DOHH2 (cell line): ENCODE results near the gene MEIS2.

Experiments
- H3F3A ChIP-seq: fragments of 200-600 bp; sonication (generic), shearing (Covaris generic); 2 replicates; pipeline ENCODE4 v1.6.0; 2016; ENCODE audit warnings: antibody characterized with exemption, mild to moderate bottlenecking; ENCODE audit not compliant: control insufficient read depth, insufficient read depth
- H3K27ac ChIP-seq: fragments of 200-600 bp; sonication (generic); 2 replicates; pipeline ENCODE4 v1.5.1; 2014; ENCODE audit warnings: low read depth, mild to moderate bottlenecking, low read length, moderate library complexity
- H3K27me3 ChIP-seq: fragments of 200-600 bp; sonication (generic); 2 replicates; pipeline ENCODE4 v1.6.1; 2014; ENCODE audit warnings: mild to moderate bottlenecking, low read length, mixed read lengths; ENCODE audit not compliant: control insufficient read depth
- H3K36me3 ChIP-seq: fragments of 200-600 bp; sonication (generic); 2 replicates; pipeline ENCODE4 v1.6.1; 2014; ENCODE audit warnings: mild to moderate bottlenecking, low read length, moderate library complexity, mixed read lengths; ENCODE audit not compliant: control insufficient read depth
- H3K4me1 ChIP-seq: fragments of 200-600 bp; sonication (generic); 2 replicates; pipeline ENCODE4 v1.6.1; 2014; ENCODE audit warnings: mild to moderate bottlenecking, low read length, mixed read lengths; ENCODE audit not compliant: control insufficient read depth
- H3K4me2 ChIP-seq: fragments of 200-600 bp; sonication (generic); 2 replicates; pipeline ENCODE4 v1.6.0; 2014; ENCODE audit warnings: mild to moderate bottlenecking, low read length, moderate library complexity
- H3K4me3 ChIP-seq: fragments of 200-600 bp; sonication (generic); 2 replicates; pipeline ENCODE4 v1.5.1; 2014; ENCODE audit warnings: mild to moderate bottlenecking, low read length, mixed read lengths
- H3K79me2 ChIP-seq: fragments of 200-600 bp; sonication (generic); 2 replicates; pipeline ENCODE4 v1.6.1; 2014; ENCODE audit warnings: mild to moderate bottlenecking, low read length, mixed read lengths; ENCODE audit not compliant: control insufficient read depth
- H3K9me2 ChIP-seq: fragments of 200-600 bp; sonication (generic); replicated peaks from 2 replicates; pipeline ENCODE4 v1.6.1; 2014; ENCODE audit warnings: mild to moderate bottlenecking, low read length, mixed read lengths; ENCODE audit not compliant: control insufficient read depth
- H3K9me3 ChIP-seq: fragments of 200-600 bp; sonication (generic); 2 replicates; pipeline ENCODE4 v1.6.1; 2014; ENCODE audit warnings: antibody characterized with exemption, low read length, mixed read lengths; ENCODE audit not compliant: control insufficient read depth, insufficient read depth
- H4K20me1 ChIP-seq: fragments of 200-600 bp; sonication (generic); 2 replicates; pipeline ENCODE4 v1.6.0; 2014; ENCODE audit warnings: low read depth, mild to moderate bottlenecking, antibody characterized with exemption, low read length, moderate library complexity; ENCODE audit not compliant: control insufficient read depth, insufficient read depth
- CTCF ChIP-seq: fragments of 200-600 bp; sonication (generic); IDR thresholded peaks from one replicate; pipeline ENCODE4 v1.5.1; 2014; ENCODE audit warnings: antibody characterized with exemption, mild to moderate bottlenecking, low read depth, low read length; ENCODE audit not compliant: poor library complexity, severe bottlenecking
- EZH2phosphoT487 ChIP-seq: fragments of 200-600 bp; sonication (generic); IDR thresholded peaks from 2 replicates; pipeline ENCODE4 v1.6.1; 2017; ENCODE audit warnings: borderline replicate concordance, mild to moderate bottlenecking, antibody characterized with exemption, low read length, moderate library complexity, mixed read lengths

The MEIS2 gene

GRCh38 chr15:37034392-37034791 lies 66.0 kb downstream of the MEIS2 start:
- no peaks in the 10 kb centered on the region for H3K9me3 ChIP-seq
- H3K9me2 ChIP-seq = no peaks in the 10 kb centered on the region
- no peak overlapping the region for H3K4me3 ChIP-seq
- H3K36me3 ChIP-seq = peaks cover 61% of the 10 kb centered on the region
- TF ChIP-seq CTCF (no peak), EZH2phosphoT487 (no peak)
- H3K27ac ChIP-seq = 0 out of 2 replicates have a peak overlapping the region, but pooled peaks have one; percentile 25
- no peaks in the 10 kb centered on the region for H4K20me1 ChIP-seq
- H3K79me2 ChIP-seq = no peaks in the 10 kb centered on the region
- peak overlapping the region; percentile 33; the same call in 1 of the 2 replicates for H3K4me2 ChIP-seq
- no peaks in the 10 kb centered on the region for H3F3A ChIP-seq
- H3K4me1 ChIP-seq = peaks cover 22% of the 10 kb centered on the region
- H3K27me3 ChIP-seq = no peaks in the 10 kb centered on the region

- no peak overlapping the region for H3K4me3 ChIP-seq
- no peak overlapping the region for H3K4me2 ChIP-seq
- no peaks in the 10 kb centered on the region for H3K9me2 ChIP-seq
- H3F3A ChIP-seq = no peaks in the 10 kb centered on the region
- H3K4me1 ChIP-seq = peaks cover 22% of the 10 kb centered on the region
- H3K27ac ChIP-seq = no peak overlapping the region
- H3K36me3 ChIP-seq = peaks cover 69% of the 10 kb centered on the region
- H3K9me3 ChIP-seq = no peaks in the 10 kb centered on the region
- no peaks in the 10 kb centered on the region for H4K20me1 ChIP-seq
- no peaks in the 10 kb centered on the region for H3K79me2 ChIP-seq
- H3K27me3 ChIP-seq = no peaks in the 10 kb centered on the region
- TF ChIP-seq EZH2phosphoT487 (no peak), CTCF (no peak)
Observed at GRCh38 chr15:37032091-37032775, 68.1 kb downstream of the MEIS2 start.

DNA sequence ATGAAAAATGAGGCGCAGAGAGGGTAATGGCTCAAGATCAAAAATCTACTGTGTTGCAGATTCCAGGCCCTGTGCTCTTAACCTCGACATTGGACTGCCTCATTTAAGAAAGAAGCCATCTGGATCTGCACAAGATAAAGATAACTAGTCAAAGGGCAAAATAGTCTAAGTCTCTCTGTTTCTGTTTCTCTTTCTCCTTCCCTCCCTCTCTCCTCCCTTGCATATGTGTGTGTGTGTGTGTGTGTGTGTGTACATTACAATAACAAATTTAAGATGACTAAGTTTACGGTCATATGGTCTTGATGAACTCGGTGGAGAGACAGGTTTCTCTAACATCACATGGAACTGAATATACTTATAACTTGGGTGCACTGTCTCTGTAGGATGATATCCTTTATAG lies 69.2 kb downstream of the MEIS2 start:
- H3K4me3 ChIP-seq = no peak overlapping the region
- H3F3A ChIP-seq = no peaks in the 10 kb centered on the region
- TF ChIP-seq CTCF = no peak
- TF ChIP-seq EZH2phosphoT487 = no peak
- H3K36me3 ChIP-seq = peaks cover 64% of the 10 kb centered on the region
- no peaks in the 10 kb centered on the region for H3K79me2 ChIP-seq
- H4K20me1 ChIP-seq = no peaks in the 10 kb centered on the region
- H3K27me3 ChIP-seq = no peaks in the 10 kb centered on the region
- no peak overlapping the region for H3K4me2 ChIP-seq
- H3K9me2 ChIP-seq = no peaks in the 10 kb centered on the region
- no peaks in the 10 kb centered on the region for H3K9me3 ChIP-seq
- peaks cover 21% of the 10 kb centered on the region for H3K4me1 ChIP-seq
- no peak overlapping the region for H3K27ac ChIP-seq
